ENCODE measurements around the gene FAM24A. TPM values are rescaled to one million over a fixed set of nuclear protein-coding genes. Genes with fewer than 3 reads are reported as not detected.

The FAM24A gene
- total and polyA plus RNA-seq, 10 donors, result not detected

DNA sequence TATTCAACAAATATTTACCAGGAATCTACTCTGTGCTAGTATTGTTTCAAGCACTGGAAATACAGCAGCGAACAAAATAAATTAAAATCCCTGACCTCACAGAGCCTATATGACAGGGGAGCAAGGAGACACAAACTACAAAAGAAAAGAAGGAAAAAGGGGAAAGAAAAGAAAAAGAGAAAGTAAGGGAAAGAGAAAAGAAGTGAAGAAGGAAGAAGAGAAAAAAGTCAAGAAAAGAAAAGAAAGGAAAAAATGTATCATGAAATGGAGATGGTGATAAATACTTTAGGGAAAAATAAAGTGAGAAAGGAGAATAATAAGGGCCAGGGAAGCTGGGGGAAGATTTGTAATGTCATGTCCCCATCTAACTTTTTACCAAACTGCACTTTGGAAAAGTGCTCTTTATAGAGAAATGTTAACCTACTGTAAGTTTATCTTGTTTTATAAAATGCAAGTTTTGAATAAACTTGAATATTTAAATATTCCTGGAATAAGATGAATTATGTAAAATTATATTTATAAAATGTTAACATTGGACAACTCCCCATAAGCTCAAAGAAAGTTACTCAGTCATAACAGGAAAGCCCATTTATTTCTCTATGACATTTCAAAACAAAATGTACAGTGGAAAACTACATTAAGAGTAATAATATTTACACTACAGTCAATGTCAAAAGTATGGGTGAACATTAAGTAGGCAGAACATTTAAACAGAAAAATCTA lies 28.9 kb downstream of the FAM24A start:
- H3K4me3 ChIP-seq, result no peak overlapping the region
- no peak for DNase-seq
- peaks cover 0 to 62% (median 21%) of the 10 kb centered on the region in 6 donors for H3K36me3 ChIP-seq
- H3K27me3 ChIP-seq (replicated peaks in 1 of 7), result no peaks in the 10 kb centered on the region
- 93 to 100% (median 96%) methylated on average over 1 of the region's 1 CpG for WGBS, 5 donors
- no peak overlapping the region for H3K27ac ChIP-seq
- TF ChIP-seq, protein P1, sequence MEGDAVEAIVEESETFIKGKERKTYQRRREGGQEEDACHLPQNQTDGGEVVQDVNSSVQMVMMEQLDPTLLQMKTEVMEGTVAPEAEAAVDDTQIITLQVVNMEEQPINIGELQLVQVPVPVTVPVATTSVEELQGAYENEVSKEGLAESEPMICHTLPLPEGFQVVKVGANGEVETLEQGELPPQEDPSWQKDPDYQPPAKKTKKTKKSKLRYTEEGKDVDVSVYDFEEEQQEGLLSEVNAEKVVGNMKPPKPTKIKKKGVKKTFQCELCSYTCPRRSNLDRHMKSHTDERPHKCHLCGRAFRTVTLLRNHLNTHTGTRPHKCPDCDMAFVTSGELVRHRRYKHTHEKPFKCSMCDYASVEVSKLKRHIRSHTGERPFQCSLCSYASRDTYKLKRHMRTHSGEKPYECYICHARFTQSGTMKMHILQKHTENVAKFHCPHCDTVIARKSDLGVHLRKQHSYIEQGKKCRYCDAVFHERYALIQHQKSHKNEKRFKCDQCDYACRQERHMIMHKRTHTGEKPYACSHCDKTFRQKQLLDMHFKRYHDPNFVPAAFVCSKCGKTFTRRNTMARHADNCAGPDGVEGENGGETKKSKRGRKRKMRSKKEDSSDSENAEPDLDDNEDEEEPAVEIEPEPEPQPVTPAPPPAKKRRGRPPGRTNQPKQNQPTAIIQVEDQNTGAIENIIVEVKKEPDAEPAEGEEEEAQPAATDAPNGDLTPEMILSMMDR (IDR thresholded peaks at IDR 0.05 in 8 of 11, conservative IDR thresholded peaks at IDR 0.05 in 3 of 11), result no peak
- TF ChIP-seq POLR2AphosphoS5 (IDR thresholded peaks at IDR 0.05) (no peak), POLR2A (IDR thresholded peaks at IDR 0.05) (no peak)
- intact Hi-C loops (cut with DNase I; ENCODE audit: low total_unique reads), result no loop called here
- H3K9me3 ChIP-seq, result no peaks in the 10 kb centered on the region
- no peaks in the 10 kb centered on the region for H3K4me1 ChIP-seq

- Histone ChIP-seq H3K9me3 (no peaks in the 10 kb centered on the region), H3K4me3 (no peak overlapping the region), H3K36me3 (peaks cover 0 to 62% (median 21%) of the 10 kb centered on the region in 6 donors), H3K27ac (no peak overlapping the region), H3K4me1 (no peaks in the 10 kb centered on the region), H3K27me3 (replicated peaks in 1 of 7) (no peaks in the 10 kb centered on the region)
- no peak for DNase-seq
- intact Hi-C loops (cut with DNase I; ENCODE audit: low total_unique reads), result no loop called here
- TF ChIP-seq, protein P1 (IDR thresholded peaks at IDR 0.05 in 8 of 11, conservative IDR thresholded peaks at IDR 0.05 in 3 of 11), result no peak
- no peak for TF ChIP-seq POLR2A (IDR thresholded peaks at IDR 0.05)
- no peak for TF ChIP-seq POLR2AphosphoS5 (IDR thresholded peaks at IDR 0.05)
- 95 to 100% (median 96%) methylated on average over 1 of the region's 1 CpG for WGBS, 5 donors
Measured at GRCh38 chr10:122939856-122940543, 29.6 kb downstream of the FAM24A start.

- WGBS, 5 donors, result 94 to 99% (median 97%) methylated on average over 3 of the region's 3 CpGs
Measured at GRCh38 chr10:122949296-122949695, 38.9 kb downstream of the FAM24A start.

More at GRCh38 chr10:122949296-122949695, 38.9 kb downstream of the FAM24A start:
- peaks cover 11 to 32% (median 24%) of the 10 kb centered on the region in 6 donors for H3K4me1 ChIP-seq
- H3K4me3 ChIP-seq, result no peak overlapping the region
- intact Hi-C loops (cut with DNase I; ENCODE audit: low total_unique reads), result no loop called here
- no peaks in the 10 kb centered on the region for H3K27me3 ChIP-seq (replicated peaks in 1 of 7)
- no peak for DNase-seq
- H3K9me3 ChIP-seq, result no peaks in the 10 kb centered on the region
- TF ChIP-seq, protein P1 (IDR thresholded peaks at IDR 0.05 in 8 of 11, conservative IDR thresholded peaks at IDR 0.05 in 3 of 11), result no peak
- no peak for TF ChIP-seq POLR2A (IDR thresholded peaks at IDR 0.05)
- TF ChIP-seq POLR2AphosphoS5 (IDR thresholded peaks at IDR 0.05), result no peak
- no peak overlapping the region for H3K27ac ChIP-seq
- peaks cover 0 to 58% (median 28%) of the 10 kb centered on the region in 6 donors for H3K36me3 ChIP-seq

Measured in spleen (tissue), 11 donors.